Body of pancreas (tissue), 4 donors: Measurements from ENCODE around the gene PDE4D. TPM values are rescaled to one million over a fixed set of nuclear protein-coding genes. Genes with fewer than 3 reads are reported as not detected.

ENCODE experiments used
- ATAC-seq: fragments of 150-250 bp; one replicate; pipeline ENCODE4 v1.9.1; 2016
- DNase-seq, 4 donors: peaks; one replicate each; pipeline ENCODE4 v3.0.0-alpha.2; 2019
- H3K27ac ChIP-seq, 4 donors: fragments of 200-600 bp; sonication (generic); 1 replicate in 3 of 4; 2 replicates in 1 of 4; pipeline versions ENCODE4 v1.5.1 to v1.6.1; 2016 to 2019; ENCODE audit warnings: mild to moderate bottlenecking in 1 of 4, mixed read lengths in 1 of 4, moderate library complexity in 1 of 4
- H3K27me3 ChIP-seq, 2 donors: fragments of 200-600 bp; sonication (generic); one replicate each; pipeline ENCODE4 v1.6.0; 2016; ENCODE audit warnings: mild to moderate bottlenecking in 1 of 2
- H3K36me3 ChIP-seq, 2 donors: fragments of 200-600 bp; sonication (generic); replicated peaks in 1 of 2; 2 replicates each; pipeline ENCODE4 v1.5.1; 2016; ENCODE audit warnings: low read depth in 2 of 2; ENCODE audit not compliant: insufficient read depth in 1 of 2
- H3K4me1 ChIP-seq: fragments of 200-600 bp; sonication (generic); one replicate; pipeline ENCODE4 v1.6.0; 2016
- H3K4me3 ChIP-seq, 2 donors: fragments of 200-600 bp; sonication (generic); 1 replicate in 1 of 2; 2 replicates in 1 of 2; pipeline ENCODE4 v1.5.1; 2016 to 2019
- H3K9me3 ChIP-seq, 3 donors: fragments of 200-600 bp; sonication (generic); 1 replicate in 2 of 3; 2 replicates in 1 of 3; pipeline ENCODE4 v1.5.1; 2016
- CTCF ChIP-seq, 7 experiments: fragments of 450-650 bp in 4 of 7; fragments of 200-600 bp in 3 of 7; sonication (generic) in 3 of 7; IDR thresholded peaks; one replicate each; pipeline ENCODE4 v1.5.1; 2016 to 2019; ENCODE audit warnings: antibody characterized with exemption in 7 of 7
- POLR2A ChIP-seq, 3 donors: fragments of 450-650 bp; IDR thresholded peaks; one replicate each; pipeline ENCODE4 v1.6.1; 2016; ENCODE audit warnings: antibody characterized with exemption in 3 of 3, mild to moderate bottlenecking in 2 of 3
- WGBS, 2 donors: methylation state at CpG; one replicate each; pipeline ENCODE4 v1.1.5; 2017; 5-methylcytosine and 5-hydroxymethylcytosine counted together
- intact Hi-C: fragments of 100-400 bp; cut with DNase I; formaldehyde crosslinking; loops from one replicate; pipeline ENCODE4 v1.15.1; 2023
- total RNA-seq, 2 donors: library from RNA; depleted of rRNA; stranded (reverse); fragments of >200 nt; gene quantifications; one replicate each; pipeline ENCODE4 v1.1.0, GENCODE V29; 2016

PDE4D gene
- total RNA-seq, 2 donors from 2014 or later: 8.6 to 9.2 TPM

- Histone ChIP-seq H3K4me1 (no peaks in the 10 kb centered on the region), H3K36me3 (no peaks in the 10 kb centered on the region), H3K9me3 (no peaks in the 10 kb centered on the region), H3K27me3 (no peaks in the 10 kb centered on the region), H3K27ac (no peak overlapping the region), H3K4me3 (no peak overlapping the region)
- intact Hi-C loops: no loop called here
- 78 to 87% methylated on average over 2 of the region's 2 CpGs for WGBS, 2 donors
- DNase-seq (no peak), ATAC-seq (no peak)
- no peak for TF ChIP-seq CTCF (IDR thresholded peaks at IDR 0.05)
- no peak for TF ChIP-seq POLR2A (IDR thresholded peaks at IDR 0.05)
These were observed 161.2 kb downstream of the PDE4D start for GRCh38 chr5:59732301-59732700.

GRCh38 chr5:59731809-59732208, 161.7 kb downstream of the PDE4D start:
- DNase-seq (no peak), ATAC-seq (no peak)
- TF ChIP-seq POLR2A (IDR thresholded peaks at IDR 0.05) (no peak), CTCF (IDR thresholded peaks at IDR 0.05) (no peak)
- H3K4me1 ChIP-seq: no peaks in the 10 kb centered on the region
- H3K36me3 ChIP-seq: no peaks in the 10 kb centered on the region
- intact Hi-C loops: no loop called here
- no peak overlapping the region for H3K27ac ChIP-seq
- H3K4me3 ChIP-seq: no peak overlapping the region
- H3K27me3 ChIP-seq: no peaks in the 10 kb centered on the region
- 87 to 95% methylated on average over 1 of the region's 1 CpG for WGBS, 2 donors
- H3K9me3 ChIP-seq: no peaks in the 10 kb centered on the region

GRCh38 chr5:59729820-59730219, 163.7 kb downstream of the PDE4D start:
- H3K4me3 ChIP-seq: no peak overlapping the region
- DNase-seq (no peak), ATAC-seq (no peak)
- no peaks in the 10 kb centered on the region for H3K9me3 ChIP-seq
- no peaks in the 10 kb centered on the region for H3K27me3 ChIP-seq
- no peak for TF ChIP-seq POLR2A (IDR thresholded peaks at IDR 0.05)
- H3K27ac ChIP-seq: no peak overlapping the region
- WGBS, 2 donors: 89 to 91% methylated on average over 2 of the region's 2 CpGs
- intact Hi-C loops: no loop called here
- no peaks in the 10 kb centered on the region for H3K4me1 ChIP-seq
- no peaks in the 10 kb centered on the region for H3K36me3 ChIP-seq

- intact Hi-C loops: no loop called here
- H3K36me3 ChIP-seq: no peaks in the 10 kb centered on the region
- no peaks in the 10 kb centered on the region for H3K27me3 ChIP-seq
- no peaks in the 10 kb centered on the region for H3K4me1 ChIP-seq
- DNase-seq (no peak), ATAC-seq (no peak)
- 79 to 82% methylated on average over 3 of the region's 3 CpGs for WGBS, 2 donors
- H3K4me3 ChIP-seq: no peak overlapping the region
- H3K9me3 ChIP-seq: no peaks in the 10 kb centered on the region
- TF ChIP-seq CTCF (IDR thresholded peaks at IDR 0.05) (no peak), POLR2A (IDR thresholded peaks at IDR 0.05) (no peak)
- H3K27ac ChIP-seq: no peak overlapping the region
These were observed 164.2 kb downstream of the PDE4D start for GRCh38 chr5:59729357-59729756.

DNA sequence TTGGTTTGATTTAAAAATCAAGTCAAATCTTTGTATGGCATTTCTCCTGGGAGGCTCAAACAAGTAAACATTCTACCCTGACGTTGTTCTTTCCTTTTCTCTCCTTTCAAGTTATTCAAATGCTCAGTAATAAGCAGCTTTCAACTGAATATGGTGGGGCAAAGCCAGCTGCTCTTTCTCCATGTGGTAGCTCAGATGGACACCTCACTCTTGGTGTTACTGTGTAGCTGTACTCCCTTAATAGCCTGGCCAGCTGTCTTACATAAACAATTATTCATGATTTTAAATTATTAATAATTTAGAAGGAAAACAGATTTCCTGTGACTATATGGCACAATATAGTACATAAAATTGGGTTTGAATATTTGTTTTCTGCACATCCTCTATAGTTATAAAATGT, 165.2 kb downstream of the PDE4D start:
- ATAC-seq: no peak
- H3K36me3 ChIP-seq: no peaks in the 10 kb centered on the region
- H3K4me1 ChIP-seq: no peaks in the 10 kb centered on the region
- WGBS, 2 donors: 33 to 52% methylated on average over 1 of the region's 1 CpG
- no peaks in the 10 kb centered on the region for H3K9me3 ChIP-seq
- no peaks in the 10 kb centered on the region for H3K27me3 ChIP-seq
- H3K27ac ChIP-seq: no peak overlapping the region
- no peak for DNase-seq
- intact Hi-C loops: no loop called here
- TF ChIP-seq POLR2A (IDR thresholded peaks at IDR 0.05) (no peak), CTCF (IDR thresholded peaks at IDR 0.05) (no peak)
- H3K4me3 ChIP-seq: no peak overlapping the region
